DND-41 (cell line): ENCODE data around the gene AFF3.

Source experiments
- ATAC-seq: fragments of 200-7000 bp; cut with Tn5 transposase; 3 replicates; pipeline ENCODE4 v1.9.1; 2021; ENCODE audit warnings: low read depth; ENCODE audit not compliant: insufficient read depth
- DNase-seq: peaks from one replicate; pipeline ENCODE4 v3.0.0-alpha.2; 2020
- H2AFZ ChIP-seq: 2 replicates; pipeline ENCODE4 v1.6.0; 2012; ENCODE audit warnings: low read depth, low read length
- H3K27ac ChIP-seq: 2 replicates; pipeline ENCODE4 v1.5.1; 2012; ENCODE audit warnings: low read length, inconsistent platforms
- H3K27me3 ChIP-seq: fragments of 200-600 bp; sonication (generic); 2 replicates; pipeline ENCODE4 v1.6.0; 2012; ENCODE audit warnings: low read length, mild to moderate bottlenecking, inconsistent platforms; ENCODE audit not compliant: insufficient read depth, poor library complexity
- H3K36me3 ChIP-seq: 2 replicates; pipeline ENCODE4 v1.5.1; 2012; ENCODE audit warnings: low read length, inconsistent platforms; ENCODE audit not compliant: insufficient read depth
- H3K4me1 ChIP-seq: 2 replicates; pipeline ENCODE4 v1.5.1; 2012; ENCODE audit warnings: mild to moderate bottlenecking, low read length; ENCODE audit not compliant: insufficient read depth
- H3K4me2 ChIP-seq: 2 replicates; pipeline ENCODE4 v1.6.0; 2012; ENCODE audit warnings: mild to moderate bottlenecking, moderate library complexity, low read length, inconsistent platforms; ENCODE audit not compliant: insufficient read depth
- H3K4me3 ChIP-seq, 2 experiments: fragments of 200-600 bp in 1 of 2; shearing (Covaris generic) in 1 of 2; 2 replicates each; pipeline ENCODE4 v1.5.1; 2012 to 2016; ENCODE audit warnings: inconsistent platforms in 2 of 2, low read length in 2 of 2, mild to moderate bottlenecking in 2 of 2, low read depth in 1 of 2, moderate library complexity in 1 of 2
- H3K79me2 ChIP-seq: 2 replicates; pipeline ENCODE4 v1.6.0; 2012; ENCODE audit warnings: low read length, inconsistent platforms; ENCODE audit not compliant: insufficient read depth
- H3K9ac ChIP-seq: 2 replicates; pipeline ENCODE4 v1.6.0; 2012; ENCODE audit warnings: low read depth, mild to moderate bottlenecking, inconsistent platforms, low read length, moderate library complexity
- H3K9me3 ChIP-seq: 2 replicates; pipeline ENCODE4 v1.5.1; 2012; ENCODE audit warnings: low read length, moderate library complexity, mild to moderate bottlenecking, inconsistent platforms; ENCODE audit not compliant: insufficient read depth, severe bottlenecking
- H4K20me1 ChIP-seq: 2 replicates; pipeline ENCODE4 v1.6.0; 2012; ENCODE audit warnings: low read length; ENCODE audit not compliant: insufficient read depth
- CTCF ChIP-seq: IDR thresholded peaks from 2 replicates; pipeline ENCODE4 v1.5.1; 2012; ENCODE audit warnings: borderline replicate concordance, low read length, moderate library complexity, mild to moderate bottlenecking; ENCODE audit not compliant: poor library complexity, severe bottlenecking; ENCODE audit errors: extremely low read depth
- EZH2 ChIP-seq: IDR thresholded peaks from 3 replicates; pipeline ENCODE4 v1.6.1; 2012; ENCODE audit warnings: borderline replicate concordance, low read depth, mild to moderate bottlenecking, moderate library complexity, low read length, inconsistent platforms; ENCODE audit not compliant: severe bottlenecking

AFF3 gene

GRCh38 chr2:100009743-100010142 is 132.6 kb downstream of the AFF3 start:
- H2AFZ ChIP-seq: no peak overlapping the region
- H3K36me3 ChIP-seq: peaks cover 36% of the 10 kb centered on the region
- TF ChIP-seq EZH2 (no peak), CTCF (no peak)
- H3K27me3 ChIP-seq: no peaks in the 10 kb centered on the region
- ATAC-seq (no peak), DNase-seq (no peak)
- H3K4me3 ChIP-seq: no peak overlapping the region
- no peak overlapping the region for H3K27ac ChIP-seq
- H3K79me2 ChIP-seq: no peaks in the 10 kb centered on the region
- H3K4me2 ChIP-seq: no peak overlapping the region
- H3K9ac ChIP-seq: no peak overlapping the region
- H4K20me1 ChIP-seq: no peaks in the 10 kb centered on the region
- no peaks in the 10 kb centered on the region for H3K4me1 ChIP-seq
- no peaks in the 10 kb centered on the region for H3K9me3 ChIP-seq

GRCh38 chr2:100008956-100009355 is 133.4 kb downstream of the AFF3 start:
- no peak overlapping the region for H3K4me3 ChIP-seq
- H3K36me3 ChIP-seq: peaks cover 40% of the 10 kb centered on the region
- H3K27ac ChIP-seq: no peak overlapping the region
- H4K20me1 ChIP-seq: no peaks in the 10 kb centered on the region
- H3K27me3 ChIP-seq: no peaks in the 10 kb centered on the region
- H3K4me1 ChIP-seq: no peaks in the 10 kb centered on the region
- DNase-seq (no peak), ATAC-seq (no peak)
- TF ChIP-seq CTCF: no peak
- no peak for TF ChIP-seq EZH2
- no peaks in the 10 kb centered on the region for H3K9me3 ChIP-seq
- H3K4me2 ChIP-seq: no peak overlapping the region
- H3K79me2 ChIP-seq: no peaks in the 10 kb centered on the region
- H3K9ac ChIP-seq: no peak overlapping the region
- no peak overlapping the region for H2AFZ ChIP-seq

GRCh38 chr2:100006516-100006915 is 135.9 kb downstream of the AFF3 start:
- H3K27me3 ChIP-seq: no peaks in the 10 kb centered on the region
- ATAC-seq (no peak), DNase-seq (no peak)
- peaks cover 50% of the 10 kb centered on the region for H3K36me3 ChIP-seq
- H3K4me3 ChIP-seq: no peak overlapping the region
- H2AFZ ChIP-seq: no peak overlapping the region
- H4K20me1 ChIP-seq: no peaks in the 10 kb centered on the region
- H3K9me3 ChIP-seq: no peaks in the 10 kb centered on the region
- no peaks in the 10 kb centered on the region for H3K79me2 ChIP-seq
- no peak overlapping the region for H3K4me2 ChIP-seq
- TF ChIP-seq EZH2 (no peak), CTCF (no peak)
- no peak overlapping the region for H3K27ac ChIP-seq
- H3K4me1 ChIP-seq: no peaks in the 10 kb centered on the region
- H3K9ac ChIP-seq: no peak overlapping the region

- Histone ChIP-seq H4K20me1 (no peaks in the 10 kb centered on the region), H3K27me3 (no peaks in the 10 kb centered on the region), H3K9me3 (no peaks in the 10 kb centered on the region), H3K4me2 (no peak overlapping the region), H3K27ac (no peak overlapping the region), H3K36me3 (peaks cover 56% of the 10 kb centered on the region), H3K4me3 (no peak overlapping the region), H2AFZ (no peak overlapping the region), H3K9ac (no peak overlapping the region), H3K4me1 (no peaks in the 10 kb centered on the region), H3K79me2 (no peaks in the 10 kb centered on the region)
- TF ChIP-seq CTCF (no peak), EZH2 (no peak)
- DNase-seq: no peak
- no peak for ATAC-seq
Measured at GRCh38 chr2:100004959-100005387, 137.4 kb downstream of the AFF3 start.
